ENCODE data around the gene AKAP12.
"Not testable (repeated sequence)": the region's sequence is repeated elsewhere in the genome, so short reads cannot be mapped to it uniquely, and the experiment has no call there.

Gene AKAP12

DNA sequence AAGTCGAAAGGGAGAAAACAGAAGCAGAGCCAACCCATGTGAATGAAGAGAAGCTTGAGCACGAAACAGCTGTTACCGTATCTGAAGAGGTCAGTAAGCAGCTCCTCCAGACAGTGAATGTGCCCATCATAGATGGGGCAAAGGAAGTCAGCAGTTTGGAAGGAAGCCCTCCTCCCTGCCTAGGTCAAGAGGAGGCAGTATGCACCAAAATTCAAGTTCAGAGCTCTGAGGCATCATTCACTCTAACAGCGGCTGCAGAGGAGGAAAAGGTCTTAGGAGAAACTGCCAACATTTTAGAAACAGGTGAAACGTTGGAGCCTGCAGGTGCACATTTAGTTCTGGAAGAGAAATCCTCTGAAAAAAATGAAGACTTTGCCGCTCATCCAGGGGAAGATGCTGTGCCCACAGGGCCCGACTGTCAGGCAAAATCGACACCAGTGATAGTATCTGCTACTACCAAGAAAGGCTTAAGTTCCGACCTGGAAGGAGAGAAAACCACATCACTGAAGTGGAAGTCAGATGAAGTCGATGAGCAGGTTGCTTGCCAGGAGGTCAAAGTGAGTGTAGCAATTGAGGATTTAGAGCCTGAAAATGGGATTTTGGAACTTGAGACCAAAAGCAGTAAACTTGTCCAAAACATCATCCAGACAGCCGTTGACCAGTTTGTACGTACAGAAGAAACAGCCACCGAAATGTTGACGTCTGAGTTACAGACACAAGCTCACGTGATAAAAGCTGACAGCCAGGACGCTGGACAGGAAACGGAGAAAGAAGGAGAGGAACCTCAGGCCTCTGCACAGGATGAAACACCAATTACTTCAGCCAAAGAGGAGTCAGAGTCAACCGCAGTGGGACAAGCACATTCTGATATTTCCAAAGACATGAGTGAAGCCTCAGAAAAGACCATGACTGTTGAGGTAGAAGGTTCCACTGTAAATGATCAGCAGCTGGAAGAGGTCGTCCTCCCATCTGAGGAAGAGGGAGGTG, 112.9 kb downstream of the AKAP12 start:
- TF ChIP-seq ZNF384 (IDR thresholded peaks at IDR 0.05) (no peak), NFRKB (IDR thresholded peaks at IDR 0.05) (no peak), ELF4 (IDR thresholded peaks at IDR 0.05) (no peak), SUZ12 (IDR thresholded peaks at IDR 0.05) (no peak), TARDBP (IDR thresholded peaks at IDR 0.05) (no peak), FOXK2 (IDR thresholded peaks at IDR 0.05) (no peak), LEF1 (IDR thresholded peaks at IDR 0.05; ENCODE audit: borderline replicate concordance) (no peak), ARNT (IDR thresholded peaks at IDR 0.05) (no peak), SP1 (IDR thresholded peaks at IDR 0.05) (no peak), HDGF (IDR thresholded peaks at IDR 0.05; ENCODE audit: borderline replicate concordance) (no peak), FOXA1 (IDR thresholded peaks at IDR 0.05) (no peak)
- ChIA-PET POLR2A (interaction anchor here (0.6 kb wide), 1 partner anchor 1599 kb away, joined by 5 read pairs; no protein-coding TSS in a partner anchor), CTCF (no interaction called here)
- DNase-seq (ENCODE audit: extremely low spot score): no peak

- TF ChIP-seq L3MBTL2 (conservative IDR thresholded peaks at IDR 0.05): no peak
- no peak for TF ChIP-seq FOXA1 (IDR thresholded peaks at IDR 0.05)
- no peak for TF ChIP-seq BHLHE40 (IDR thresholded peaks at IDR 0.05; ENCODE audit: borderline replicate concordance)
- TF ChIP-seq ZNF384 (IDR thresholded peaks at IDR 0.05): no peak
- TF ChIP-seq HDGF (IDR thresholded peaks at IDR 0.05; ENCODE audit: borderline replicate concordance): no peak
- TF ChIP-seq TARDBP (IDR thresholded peaks at IDR 0.05): no peak
- no peak for TF ChIP-seq PKNOX1 (IDR thresholded peaks at IDR 0.05)
- no peak for TF ChIP-seq ELF4 (IDR thresholded peaks at IDR 0.05)
- TF ChIP-seq NFRKB (IDR thresholded peaks at IDR 0.05): no peak
- TF ChIP-seq SP1 (IDR thresholded peaks at IDR 0.05): no peak
- TF ChIP-seq LEF1 (IDR thresholded peaks at IDR 0.05; ENCODE audit: borderline replicate concordance): no peak
- TF ChIP-seq SUZ12 (IDR thresholded peaks at IDR 0.05): no peak
- TF ChIP-seq FOXM1 (IDR thresholded peaks at IDR 0.05; ENCODE audit: borderline replicate concordance): no peak
- POLR2A ChIA-PET: no interaction called here
- CTCF ChIA-PET: interaction anchor here (0.6 to 0.7 kb wide), 3 partner anchors 118 to 339 kb away, joined by 3 to 7 read pairs (median 3); no protein-coding TSS in a partner anchor
- no peak for DNase-seq (ENCODE audit: extremely low spot score)
Measured at GRCh38 chr6:151353795-151354194, 114.0 kb downstream of the AKAP12 start.

- CTCF ChIA-PET: interaction anchor here (0.9 to 1.0 kb wide), 2 partner anchors 14 to 1276 kb away, joined by 3 read pairs; no protein-coding TSS in a partner anchor
- POLR2A ChIA-PET; DNase-seq (ENCODE audit: extremely low spot score): not testable (repeated sequence)
Measured at GRCh38 chr6:151356983-151357382, 117.2 kb downstream of the AKAP12 start.

DNA sequence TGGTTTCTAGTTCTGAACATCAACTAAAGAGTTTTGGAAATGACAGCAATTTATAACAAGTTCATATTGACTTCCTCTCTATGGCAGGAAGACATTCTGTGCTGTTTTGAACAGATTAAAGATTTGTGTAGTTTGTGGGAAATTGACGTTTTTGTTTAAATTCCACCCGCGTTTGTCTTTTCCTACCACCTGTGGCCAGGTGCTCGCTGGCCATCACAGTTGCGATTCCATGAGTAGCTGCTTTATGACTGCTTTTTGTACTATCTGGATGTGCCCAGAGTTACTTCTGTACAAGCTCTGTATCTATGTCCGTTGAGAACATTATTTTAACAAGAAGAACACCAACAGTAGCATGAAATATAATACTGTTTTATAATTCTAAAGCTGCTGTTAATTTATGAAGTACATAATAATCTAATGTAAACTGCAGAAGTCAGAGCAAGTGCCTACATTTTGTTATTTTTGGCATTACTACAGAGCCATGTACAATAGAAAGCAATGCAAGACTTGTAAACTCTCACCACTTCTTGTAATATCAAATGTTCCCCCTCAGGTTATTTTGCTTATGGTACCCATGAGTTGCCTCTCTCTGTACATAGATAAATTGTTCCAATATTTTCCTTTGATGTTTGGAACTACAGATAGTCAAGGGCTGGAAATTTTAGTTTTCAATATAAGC, 118.1 kb downstream of the AKAP12 start:
- ChIA-PET CTCF (interaction anchor here (0.5 kb wide), 1 partner anchor 29 kb away, joined by 5 read pairs; no protein-coding TSS in a partner anchor), POLR2A (no interaction called here)
- no peak for DNase-seq (ENCODE audit: extremely low spot score)
- TF ChIP-seq ELF4 (IDR thresholded peaks at IDR 0.05) (no peak), LEF1 (IDR thresholded peaks at IDR 0.05; ENCODE audit: borderline replicate concordance) (no peak), ARNT (IDR thresholded peaks at IDR 0.05) (no peak), FOXM1 (IDR thresholded peaks at IDR 0.05; ENCODE audit: borderline replicate concordance) (no peak), CTBP1 (IDR thresholded peaks at IDR 0.05; ENCODE audit: borderline replicate concordance) (no peak), SP1 (IDR thresholded peaks at IDR 0.05) (no peak), BHLHE40 (IDR thresholded peaks at IDR 0.05; ENCODE audit: borderline replicate concordance) (no peak), FOXA1 (IDR thresholded peaks at IDR 0.05) (no peak; the same call in 1 of the 2 replicates), ZNF384 (IDR thresholded peaks at IDR 0.05) (no peak), NFRKB (IDR thresholded peaks at IDR 0.05) (no peak), TARDBP (IDR thresholded peaks at IDR 0.05) (no peak), HDGF (IDR thresholded peaks at IDR 0.05; ENCODE audit: borderline replicate concordance) (no peak), L3MBTL2 (conservative IDR thresholded peaks at IDR 0.05) (no peak), FOXK2 (IDR thresholded peaks at IDR 0.05) (no peak), SUZ12 (IDR thresholded peaks at IDR 0.05) (no peak), PKNOX1 (IDR thresholded peaks at IDR 0.05) (no peak)

DNA sequence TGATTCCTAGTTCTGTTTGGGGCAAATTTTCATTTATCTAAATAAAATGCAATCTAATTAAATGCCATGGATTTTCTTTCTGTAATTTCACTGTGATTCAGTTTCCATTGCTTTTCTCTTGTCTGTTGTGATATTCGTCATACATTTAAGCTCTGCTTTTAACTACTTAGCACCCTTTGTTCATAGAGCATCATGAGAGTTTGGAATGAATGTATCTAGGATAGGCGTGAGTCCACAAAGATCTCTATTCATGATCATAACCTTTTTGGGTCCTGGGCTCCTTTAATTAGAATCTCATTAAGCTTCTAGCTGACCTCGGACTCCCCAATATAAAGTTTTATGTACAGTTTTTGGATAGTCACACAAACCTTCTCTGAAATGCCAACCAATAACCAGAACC, 118.7 kb downstream of the AKAP12 start:
- no peak for TF ChIP-seq FOXM1 (IDR thresholded peaks at IDR 0.05; ENCODE audit: borderline replicate concordance)
- TF ChIP-seq ZNF384 (IDR thresholded peaks at IDR 0.05): no peak
- TF ChIP-seq TARDBP (IDR thresholded peaks at IDR 0.05): no peak
- TF ChIP-seq L3MBTL2 (conservative IDR thresholded peaks at IDR 0.05): no peak
- TF ChIP-seq ELF4 (IDR thresholded peaks at IDR 0.05): no peak
- no peak for TF ChIP-seq FOXK2 (IDR thresholded peaks at IDR 0.05)
- no peak for TF ChIP-seq BHLHE40 (IDR thresholded peaks at IDR 0.05; ENCODE audit: borderline replicate concordance)
- TF ChIP-seq SP1 (IDR thresholded peaks at IDR 0.05): no peak
- no peak for DNase-seq (ENCODE audit: extremely low spot score)
- CTCF ChIA-PET: interaction anchor here (0.5 kb wide), 1 partner anchor 30 kb away, joined by 5 read pairs; no protein-coding TSS in a partner anchor
- POLR2A ChIA-PET: no interaction called here

GRCh38 chr6:151359486-151359885, 119.7 kb downstream of the AKAP12 start:
- CTCF ChIA-PET: interaction anchor here (0.6 kb wide), 1 partner anchor 406 kb away, joined by 3 read pairs; no protein-coding TSS in a partner anchor
- no peak for DNase-seq (ENCODE audit: extremely low spot score)
- POLR2A ChIA-PET: no interaction called here
- TF ChIP-seq FOXA1 (IDR thresholded peaks at IDR 0.05): no peak
- TF ChIP-seq BHLHE40 (IDR thresholded peaks at IDR 0.05; ENCODE audit: borderline replicate concordance): no peak
- no peak for TF ChIP-seq SUZ12 (IDR thresholded peaks at IDR 0.05)
- no peak for TF ChIP-seq TARDBP (IDR thresholded peaks at IDR 0.05)
- no peak for TF ChIP-seq LEF1 (IDR thresholded peaks at IDR 0.05; ENCODE audit: borderline replicate concordance)
- no peak for TF ChIP-seq SP1 (IDR thresholded peaks at IDR 0.05)
- no peak for TF ChIP-seq ZNF384 (IDR thresholded peaks at IDR 0.05)
- TF ChIP-seq PKNOX1 (IDR thresholded peaks at IDR 0.05): no peak
- no peak for TF ChIP-seq CTBP1 (IDR thresholded peaks at IDR 0.05; ENCODE audit: borderline replicate concordance)
- TF ChIP-seq NFRKB (IDR thresholded peaks at IDR 0.05): no peak
- TF ChIP-seq FOXK2 (IDR thresholded peaks at IDR 0.05): no peak
- TF ChIP-seq L3MBTL2 (conservative IDR thresholded peaks at IDR 0.05): no peak
- no peak for TF ChIP-seq ARNT (IDR thresholded peaks at IDR 0.05)
- TF ChIP-seq FOXM1 (IDR thresholded peaks at IDR 0.05; ENCODE audit: borderline replicate concordance): no peak
- no peak for TF ChIP-seq HDGF (IDR thresholded peaks at IDR 0.05; ENCODE audit: borderline replicate concordance)
- TF ChIP-seq ELF4 (IDR thresholded peaks at IDR 0.05): no peak

Data from HEK293T (cell line).